Smooth muscle cell (in vitro differentiated cells): ENCODE results near the gene C4orf51. TPM values are rescaled to one million over a fixed set of nuclear protein-coding genes. Genes with fewer than 3 reads are reported as not detected.

Experiments
- DNase-seq: peaks from one replicate; lab custom pipeline; 2025; ENCODE audit not compliant: unreplicated experiment; lab: John Stamatoyannopoulos, UW
- H2AFZ ChIP-seq: fragments of 200-600 bp; sonication (generic); 2 replicates; pipeline ENCODE4 v1.6.0; 2016; ENCODE audit warnings: antibody characterized with exemption, low read depth, mild to moderate bottlenecking
- H3F3A ChIP-seq: fragments of 200-600 bp; sonication (generic); 2 replicates; pipeline ENCODE4 v1.6.0; 2017; ENCODE audit warnings: antibody characterized with exemption, low read depth
- H3K27ac ChIP-seq: fragments of 200-600 bp; sonication (generic); 2 replicates; pipeline ENCODE4 v1.5.1; 2016; ENCODE audit warnings: low read depth, mild to moderate bottlenecking
- H3K27me3 ChIP-seq: fragments of 200-600 bp; sonication (generic); 2 replicates; pipeline ENCODE4 v1.6.1; 2016; ENCODE audit warnings: low read depth, mild to moderate bottlenecking
- H3K36me3 ChIP-seq: fragments of 200-600 bp; sonication (generic); 2 replicates; pipeline ENCODE4 v1.5.1; 2016; ENCODE audit warnings: low read depth
- H3K4me1 ChIP-seq: fragments of 200-600 bp; sonication (generic); 2 replicates; pipeline ENCODE4 v1.5.1; 2016; ENCODE audit warnings: low read depth
- H3K4me2 ChIP-seq: fragments of 200-600 bp; sonication (generic); 2 replicates; pipeline ENCODE4 v1.6.0; 2016; ENCODE audit warnings: mild to moderate bottlenecking
- H3K4me3 ChIP-seq: fragments of 200-600 bp; sonication (generic); 2 replicates; pipeline ENCODE4 v1.5.1; 2016; ENCODE audit warnings: mild to moderate bottlenecking
- H3K79me2 ChIP-seq: fragments of 200-600 bp; sonication (generic); 2 replicates; pipeline ENCODE4 v1.6.0; 2016; ENCODE audit warnings: low read depth, mild to moderate bottlenecking
- H3K9ac ChIP-seq: fragments of 200-600 bp; sonication (generic); 2 replicates; pipeline ENCODE4 v1.6.0; 2016; ENCODE audit warnings: low read depth
- H3K9me3 ChIP-seq: fragments of 200-600 bp; sonication (generic); replicated peaks from 2 replicates; pipeline ENCODE4 v1.5.1; 2016; ENCODE audit warnings: low read depth
- H4K20me1 ChIP-seq: fragments of 200-600 bp; sonication (generic); 2 replicates; pipeline ENCODE4 v1.6.0; 2016; ENCODE audit warnings: low read depth
- CTCF ChIP-seq: fragments of 200-600 bp; sonication (generic); IDR thresholded peaks from 2 replicates; pipeline ENCODE4 v1.5.1; 2017; ENCODE audit warnings: borderline replicate concordance, mild to moderate bottlenecking, antibody characterized with exemption; ENCODE audit not compliant: insufficient read depth, poor library complexity, severe bottlenecking
- WGBS: methylation state at CpG from one replicate; pipeline ENCODE4 v1.1.7; 2016; ENCODE audit warnings: low lambda C conversion rate; 5-methylcytosine and 5-hydroxymethylcytosine counted together
- polyA plus RNA-seq: library from polyadenylated mRNA; unstranded; fragments of >200 nt; fragmentation: Nextera tagmentation; extraction: Ambion mirVana; gene quantifications from 2 replicates; pipeline ENCODE4 v1.2.1, GENCODE V29; 2016
- total RNA-seq: library from RNA; depleted of rRNA; stranded (reverse); fragments of >200 nt; gene quantifications from 2 replicates; pipeline ENCODE4 v1.2.3, GENCODE V29; 2014

The C4orf51 gene
- total and polyA plus RNA-seq, 2 experiments from 2014 or later: not detected

DNA sequence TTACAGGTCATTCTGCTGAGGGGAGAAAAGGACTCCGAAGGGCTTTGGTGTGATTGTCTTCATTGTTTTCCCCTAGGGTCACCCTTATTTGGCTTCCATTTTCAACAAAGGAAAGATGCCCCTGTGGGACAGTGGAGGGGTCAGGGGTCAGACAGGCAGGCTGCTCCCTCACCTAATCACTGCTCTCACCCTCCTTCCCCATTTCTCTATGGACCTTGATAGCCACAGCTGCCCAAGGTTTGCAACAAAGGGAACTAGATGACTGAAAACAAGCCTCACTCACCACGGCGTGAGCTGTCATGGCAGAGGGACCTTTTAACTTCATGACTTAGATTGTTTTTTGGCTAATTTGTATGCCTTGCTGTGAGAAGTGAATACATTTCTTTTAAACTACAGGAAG is 40.7 kb downstream of the C4orf51 start:
- WGBS: 99% methylated on average over 3 of the region's 3 CpGs
- Histone ChIP-seq H3K27me3 (no peaks in the 10 kb centered on the region), H3K4me1 (no peaks in the 10 kb centered on the region), H3K4me2 (no peak overlapping the region), H3K9ac (no peak overlapping the region), H3K36me3 (no peaks in the 10 kb centered on the region), H3K9me3 (no peaks in the 10 kb centered on the region), H3K27ac (no peak overlapping the region), H3K79me2 (no peaks in the 10 kb centered on the region), H2AFZ (no peak overlapping the region), H4K20me1 (no peaks in the 10 kb centered on the region), H3K4me3 (no peak overlapping the region), H3F3A (no peaks in the 10 kb centered on the region)
- no peak for TF ChIP-seq CTCF
- DNase-seq: no peak

DNA sequence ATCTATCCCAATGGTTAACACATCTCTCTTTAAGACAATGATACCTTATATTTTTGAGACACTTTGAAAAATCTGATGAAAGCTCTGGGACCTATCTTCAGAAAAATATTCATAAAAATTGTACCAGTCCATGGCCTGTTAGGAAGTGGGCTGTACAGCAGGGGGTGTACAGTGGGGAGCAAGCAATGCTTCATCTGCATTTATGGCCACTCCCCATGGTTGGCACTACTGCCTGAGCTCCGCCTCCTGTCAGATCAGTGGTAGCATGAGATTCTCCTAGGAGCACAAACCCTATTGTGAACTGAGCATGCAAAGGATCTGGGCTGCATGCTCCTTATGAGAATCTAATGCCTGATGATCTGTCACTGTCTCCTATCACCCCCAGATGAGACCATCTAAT is 42.6 kb downstream of the C4orf51 start:
- no peaks in the 10 kb centered on the region for H3F3A ChIP-seq
- H3K4me1 ChIP-seq: no peaks in the 10 kb centered on the region
- DNase-seq: no peak
- H3K4me2 ChIP-seq: no peak overlapping the region
- 89% methylated on average over 1 of the region's 1 CpG for WGBS
- TF ChIP-seq CTCF: no peak
- no peaks in the 10 kb centered on the region for H3K79me2 ChIP-seq
- no peaks in the 10 kb centered on the region for H3K9me3 ChIP-seq
- no peak overlapping the region for H2AFZ ChIP-seq
- no peak overlapping the region for H3K4me3 ChIP-seq
- H3K36me3 ChIP-seq: no peaks in the 10 kb centered on the region
- H3K9ac ChIP-seq: no peak overlapping the region
- H4K20me1 ChIP-seq: no peaks in the 10 kb centered on the region
- H3K27ac ChIP-seq: no peak overlapping the region
- no peaks in the 10 kb centered on the region for H3K27me3 ChIP-seq

DNA sequence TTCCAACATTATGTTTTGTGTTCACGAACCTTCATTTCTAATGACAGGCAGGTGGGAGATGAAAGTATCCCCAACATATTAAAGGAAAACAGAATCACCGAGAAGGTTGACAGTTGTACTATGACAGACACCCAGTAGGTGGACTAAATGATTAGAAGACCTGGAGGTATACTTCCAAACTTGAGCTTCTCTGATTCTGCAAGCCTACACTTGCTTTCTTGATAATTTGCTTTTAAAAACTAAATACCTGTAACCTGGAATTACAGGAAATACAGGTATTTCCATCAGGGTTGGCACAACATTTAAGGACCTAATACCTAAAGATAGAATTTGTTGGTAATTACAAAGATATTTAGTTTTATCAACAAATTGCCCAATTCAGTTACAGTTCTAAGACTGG is 43.4 kb downstream of the C4orf51 start:
- H4K20me1 ChIP-seq: no peaks in the 10 kb centered on the region
- H3K27me3 ChIP-seq: no peaks in the 10 kb centered on the region
- DNase-seq: no peak
- no peaks in the 10 kb centered on the region for H3K36me3 ChIP-seq
- no peaks in the 10 kb centered on the region for H3F3A ChIP-seq
- no peak overlapping the region for H3K4me3 ChIP-seq
- H3K4me2 ChIP-seq: no peak overlapping the region
- H2AFZ ChIP-seq: no peak overlapping the region
- H3K27ac ChIP-seq: no peak overlapping the region
- H3K9ac ChIP-seq: no peak overlapping the region
- 88% methylated on average over 2 of the region's 2 CpGs for WGBS
- peak; percentile 11 for TF ChIP-seq CTCF
- no peaks in the 10 kb centered on the region for H3K79me2 ChIP-seq
- H3K9me3 ChIP-seq: no peaks in the 10 kb centered on the region
- no peaks in the 10 kb centered on the region for H3K4me1 ChIP-seq

- H3F3A ChIP-seq: peaks cover 20% of the 10 kb centered on the region
- no peaks in the 10 kb centered on the region for H3K79me2 ChIP-seq
- H3K27ac ChIP-seq: no peak overlapping the region
- WGBS: 94% methylated on average over 5 of the region's 5 CpGs
- H2AFZ ChIP-seq: no peak overlapping the region
- H4K20me1 ChIP-seq: no peaks in the 10 kb centered on the region
- no peak overlapping the region for H3K4me2 ChIP-seq
- peaks cover 15% of the 10 kb centered on the region for H3K4me1 ChIP-seq
- no peaks in the 10 kb centered on the region for H3K36me3 ChIP-seq
- H3K9ac ChIP-seq: no peak overlapping the region
- no peaks in the 10 kb centered on the region for H3K27me3 ChIP-seq
- DNase-seq: no peak
- no peak overlapping the region for H3K4me3 ChIP-seq
- no peaks in the 10 kb centered on the region for H3K9me3 ChIP-seq
- TF ChIP-seq CTCF: no peak
These were observed 50.1 kb downstream of the C4orf51 start for GRCh38 chr4:145730026-145730425.
